Measurements from ENCODE around the gene PTPN2. TPM values are rescaled to one million over a fixed set of nuclear protein-coding genes. Genes with fewer than 3 reads are reported as not detected.

PTPN2 gene
- total and polyA plus RNA-seq, 2 of the 4 experiments (the other 2 are of a cell fraction) = 13.2 to 30.6 TPM

- dilution Hi-C loops (cut with HindIII; ENCODE audit: low sequenced_read_pairs, unreplicated experiment) (no loop called here), intact Hi-C loops (cut with micrococcal nuclease) (no loop called here), in situ Hi-C loops (cut with MboI; ENCODE audit: low sequenced_read_pairs) (loop anchor here (25.0 kb wide), 1 partner anchor 886 kb away; no protein-coding TSS in a partner anchor)
- no TSS peak for BruUV-seq (replicated peaks)
- Histone ChIP-seq H3K56ac (ENCODE audit: extremely low read depth, insufficient read depth, low read length) (no peak overlapping the region), H3K14ac (replicated peaks; ENCODE audit: low read depth, low read length) (no peak overlapping the region), H3K9ac (ENCODE audit: low read depth, low read length) (no peak overlapping the region), H2BK5ac (ENCODE audit: low read depth, low read length, poor library complexity, severe bottlenecking) (no peak overlapping the region), H3K4me3 (ENCODE audit: insufficient read depth, low read depth, low read length) (no peak overlapping the region), H3K4me2 (ENCODE audit: low read depth, low read length) (no peak overlapping the region), H2AK9ac (replicated peaks; ENCODE audit: low read depth, low read length, poor library complexity) (no peak overlapping the region), H3K9me3 (ENCODE audit: control insufficient read depth, insufficient read depth, low read length) (no peaks in the 10 kb centered on the region), H4K8ac (ENCODE audit: low read depth in 2 of 2, low read length in 2 of 2) (no peak overlapping the region), H3K36me3 (ENCODE audit: control insufficient read depth, insufficient read depth, low read length) (no peaks in the 10 kb centered on the region), H3K9me1 (ENCODE audit: insufficient read depth, low read length) (peaks cover 4% of the 10 kb centered on the region; the same call in 1 of the 2 replicates), H2AFZ (replicated peaks; ENCODE audit: low read length, poor library complexity) (no peak overlapping the region), H4K5ac (ENCODE audit: low read depth, low read length) (no peak overlapping the region), H3K27ac (ENCODE audit: insufficient read depth, low read length) (no peak overlapping the region), H2BK120ac (ENCODE audit: low read depth, low read length) (no peak overlapping the region), H3K23ac (ENCODE audit: low read depth, low read length) (no peak overlapping the region), H3K4ac (ENCODE audit: low read depth, low read length) (no peak overlapping the region), H2BK20ac (ENCODE audit: low read depth, low read length) (no peak overlapping the region), H3K27me3 (ENCODE audit: control insufficient read depth, insufficient read depth, low read length) (no peaks in the 10 kb centered on the region), H4K91ac (ENCODE audit: insufficient read depth, low read depth, low read length) (no peak overlapping the region), H3K18ac (ENCODE audit: low read depth, low read length) (no peak overlapping the region), H3K79me1 (ENCODE audit: low read depth in 1 of 2, low read length in 2 of 2) (no peaks in the 10 kb centered on the region), H2BK15ac (ENCODE audit: low read depth, low read length) (no peak overlapping the region), H2AK5ac (ENCODE audit: low read depth, low read length) (no peak overlapping the region), H3K4me1 (ENCODE audit: control insufficient read depth, insufficient read depth, low read length) (peaks cover 7% of the 10 kb centered on the region), H4K20me1 (ENCODE audit: insufficient read depth, low read length) (no peaks in the 10 kb centered on the region)
- ATAC-seq (ENCODE audit: low read depth) (no peak), DNase-seq (no peak)
- TF ChIP-seq RCOR1 (IDR thresholded peaks at IDR 0.05; ENCODE audit: insufficient replicate concordance, low read length) (no peak), MAZ (IDR thresholded peaks at IDR 0.05; ENCODE audit: borderline replicate concordance, low read depth, low read length) (no peak), SMC3 (IDR thresholded peaks at IDR 0.05; ENCODE audit: low read depth, low read length) (no peak)
- ChIA-PET POLR2A (ENCODE audit: unreplicated experiment) (no interaction called here), CTCF (no interaction called here)
- WGBS, 2 experiments (ENCODE audit: extremely low coverage in 2 of 2, insufficient read length in 1 of 2) = 100% methylated on average over 1 of the region's 5 CpGs; no CpG with 5 or more reads in 1 of the 2 experiments
These were observed 132.5 kb downstream of the PTPN2 start for GRCh38 chr18:12751503-12751884.
